ENCODE data around the gene RDM1.

Gene RDM1

GRCh38 chr17:35953720-35954119, 23.1 kb upstream of the RDM1 start:
- CTCF ChIA-PET: no interaction called here
- no peak for DNase-seq (ENCODE audit: low read depth, low spot score)
- POLR2A ChIA-PET: no interaction called here
- H3K4me3 ChIP-seq (ENCODE audit: low read depth, low read length): no peak overlapping the region
- TF ChIP-seq, protein P1, sequence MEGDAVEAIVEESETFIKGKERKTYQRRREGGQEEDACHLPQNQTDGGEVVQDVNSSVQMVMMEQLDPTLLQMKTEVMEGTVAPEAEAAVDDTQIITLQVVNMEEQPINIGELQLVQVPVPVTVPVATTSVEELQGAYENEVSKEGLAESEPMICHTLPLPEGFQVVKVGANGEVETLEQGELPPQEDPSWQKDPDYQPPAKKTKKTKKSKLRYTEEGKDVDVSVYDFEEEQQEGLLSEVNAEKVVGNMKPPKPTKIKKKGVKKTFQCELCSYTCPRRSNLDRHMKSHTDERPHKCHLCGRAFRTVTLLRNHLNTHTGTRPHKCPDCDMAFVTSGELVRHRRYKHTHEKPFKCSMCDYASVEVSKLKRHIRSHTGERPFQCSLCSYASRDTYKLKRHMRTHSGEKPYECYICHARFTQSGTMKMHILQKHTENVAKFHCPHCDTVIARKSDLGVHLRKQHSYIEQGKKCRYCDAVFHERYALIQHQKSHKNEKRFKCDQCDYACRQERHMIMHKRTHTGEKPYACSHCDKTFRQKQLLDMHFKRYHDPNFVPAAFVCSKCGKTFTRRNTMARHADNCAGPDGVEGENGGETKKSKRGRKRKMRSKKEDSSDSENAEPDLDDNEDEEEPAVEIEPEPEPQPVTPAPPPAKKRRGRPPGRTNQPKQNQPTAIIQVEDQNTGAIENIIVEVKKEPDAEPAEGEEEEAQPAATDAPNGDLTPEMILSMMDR (IDR thresholded peaks at IDR 0.05; ENCODE audit: insufficient read depth, low read length, missing control alignments): no peak

DNA sequence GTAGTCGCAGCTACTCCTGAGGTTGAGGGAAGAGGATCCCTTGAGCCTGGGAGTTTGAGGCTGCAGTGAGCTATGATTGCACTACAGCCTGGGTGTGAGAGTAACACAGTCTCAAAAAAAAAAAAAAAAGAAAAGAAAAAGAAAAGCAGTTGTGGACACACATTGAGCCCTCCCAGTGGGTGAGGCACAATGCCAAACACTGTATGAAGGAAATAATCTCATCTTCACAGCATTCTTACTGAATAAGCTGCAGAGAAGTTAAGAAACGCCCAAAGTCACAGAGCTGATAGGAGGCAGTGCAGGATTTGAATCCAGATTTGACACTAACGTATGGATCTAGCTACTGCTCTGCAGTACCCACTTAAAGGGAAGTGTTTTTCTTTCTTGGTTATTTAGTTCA, 18.8 kb upstream of the RDM1 start:
- ChIA-PET POLR2A (no interaction called here), CTCF (interaction anchor here (1.5 to 2.2 kb wide), 2 partner anchors 12 to 20 kb away, joined by 3 to 6 read pairs; no protein-coding TSS in a partner anchor)
- no peak overlapping the region for H3K4me3 ChIP-seq (ENCODE audit: low read depth, low read length)
- TF ChIP-seq, protein P1 (IDR thresholded peaks at IDR 0.05; ENCODE audit: insufficient read depth, low read length, missing control alignments): no peak
- DNase-seq (ENCODE audit: low read depth, low spot score): no peak

GRCh38 chr17:35948092-35948491, 17.5 kb upstream of the RDM1 start:
- no peak overlapping the region for H3K4me3 ChIP-seq (ENCODE audit: low read depth, low read length)
- no peak for DNase-seq (ENCODE audit: low read depth, low spot score)
- ChIA-PET CTCF (interaction anchor here (0.8 to 1.8 kb wide), 4 partner anchors 10 to 204 kb away, joined by 3 to 5 read pairs (median 3); no protein-coding TSS in a partner anchor), POLR2A (no interaction called here)
- TF ChIP-seq, protein P1 (IDR thresholded peaks at IDR 0.05; ENCODE audit: insufficient read depth, low read length, missing control alignments): no peak

DNA sequence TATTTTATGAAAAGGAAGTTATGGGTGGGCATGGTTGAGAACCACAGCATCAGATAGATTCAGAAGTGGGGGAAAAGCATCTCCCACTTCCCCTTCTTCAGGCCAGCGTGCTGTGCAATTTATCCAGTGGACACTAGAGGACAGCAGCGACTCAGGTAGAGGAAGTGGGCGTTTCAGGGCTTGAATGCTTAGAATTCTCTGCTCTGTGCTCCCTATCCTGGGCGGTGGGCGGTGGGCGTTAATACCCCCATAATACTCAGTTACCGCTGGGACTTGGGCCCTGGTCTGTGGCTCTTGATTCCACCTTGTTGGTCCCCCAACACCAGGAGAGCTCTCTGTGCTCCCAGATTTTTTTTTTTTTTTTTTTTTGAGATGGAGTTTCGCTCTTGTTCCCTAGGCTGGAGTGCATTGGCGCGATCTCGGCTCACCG, 16.6 kb upstream of the RDM1 start:
- H3K4me3 ChIP-seq (ENCODE audit: low read depth, low read length): no peak overlapping the region
- TF ChIP-seq, protein P1 (IDR thresholded peaks at IDR 0.05; ENCODE audit: insufficient read depth, low read length, missing control alignments): peak; percentile 70
- no peak for DNase-seq (ENCODE audit: low read depth, low spot score)
- ChIA-PET POLR2A (no interaction called here), CTCF (interaction anchor here (0.8 to 1.8 kb wide), 3 partner anchors 11 to 205 kb away, joined by 3 to 5 read pairs (median 3); no protein-coding TSS in a partner anchor)

- CTCF ChIA-PET: no interaction called here
- POLR2A ChIA-PET: no interaction called here
- no peak overlapping the region for H3K4me3 ChIP-seq (ENCODE audit: low read depth, low read length)
- TF ChIP-seq, protein P1 (IDR thresholded peaks at IDR 0.05; ENCODE audit: insufficient read depth, low read length, missing control alignments): no peak
- DNase-seq (ENCODE audit: low read depth, low spot score): no peak
Observed at GRCh38 chr17:35944151-35944550, 13.6 kb upstream of the RDM1 start.

- TF ChIP-seq, protein P1 (IDR thresholded peaks at IDR 0.05; ENCODE audit: insufficient read depth, low read length, missing control alignments): no peak
- CTCF ChIA-PET: interaction anchor here (0.9 kb wide), 1 partner anchor 26 kb away, joined by 3 read pairs; no protein-coding TSS in a partner anchor
- no peak for DNase-seq (ENCODE audit: low read depth, low spot score)
- POLR2A ChIA-PET: no interaction called here
- no peak within 1 kb of the TSS for H3K4me3 ChIP-seq (ENCODE audit: low read depth, low read length)
Observed at GRCh38 chr17:35943537-35943936, 13.0 kb upstream of the RDM1 start, which contains the start of gene LYZL6. Gene LYZL6, minus strand, starts transcription at chr17:35943713. Its CDS starts 4,357 bp downstream, at chr17:35939356.
